ENCODE results near the gene INTS7. TPM values are rescaled to one million over a fixed set of nuclear protein-coding genes. Genes with fewer than 3 reads are reported as not detected.

The INTS7 gene
- polyA plus RNA-seq, 1 of the 3 experiments (the other 2 are of a cell fraction), result 8.7 TPM

DNA sequence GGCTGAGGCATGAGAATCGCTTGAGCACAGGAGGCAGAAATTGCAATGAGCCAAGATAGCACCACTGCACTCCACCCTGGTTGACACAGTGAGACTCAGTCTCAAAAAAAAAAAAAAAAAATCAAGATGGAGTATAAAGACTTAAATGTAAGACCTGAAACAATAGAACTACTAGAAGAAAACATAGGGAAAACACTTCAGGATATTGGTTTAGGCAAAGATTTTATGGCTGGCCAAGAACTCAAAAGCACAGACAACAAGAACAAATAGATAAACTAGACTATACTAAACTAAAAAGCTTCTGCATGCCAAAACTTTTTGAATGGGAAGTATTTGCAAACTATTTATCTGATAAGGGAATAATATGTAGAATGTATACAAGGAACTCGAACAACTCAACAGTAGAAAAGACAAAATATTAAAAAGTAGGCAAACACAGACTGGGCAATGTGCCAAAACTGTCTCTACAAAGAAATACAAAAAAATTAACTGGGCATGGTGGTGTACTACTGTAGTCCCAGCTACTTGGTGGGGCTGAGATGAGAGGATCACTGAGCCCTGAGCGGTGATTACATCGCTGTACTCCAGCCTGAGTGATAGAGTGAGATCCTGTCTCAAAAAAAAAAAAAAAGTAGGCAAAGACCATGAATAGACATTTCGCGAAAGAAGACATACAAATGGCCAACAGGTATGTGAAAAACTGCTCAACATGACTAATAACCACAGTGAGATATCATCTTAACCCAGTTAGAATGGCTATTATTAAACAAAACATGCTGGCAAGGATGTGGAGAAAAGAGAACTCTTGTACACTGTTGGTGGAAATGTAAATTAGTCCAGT is 25.5 kb upstream of the INTS7 start (continued):
- TF ChIP-seq TEAD4 (IDR thresholded peaks at IDR 0.05; ENCODE audit: borderline replicate concordance, insufficient read depth) (no peak), POLR2AphosphoS5 (IDR thresholded peaks at IDR 0.05; ENCODE audit: low read depth, low read length) (no peak), GATA2 (CRISPR knock-in tag; IDR thresholded peaks at IDR 0.05) (no peak)

DNA sequence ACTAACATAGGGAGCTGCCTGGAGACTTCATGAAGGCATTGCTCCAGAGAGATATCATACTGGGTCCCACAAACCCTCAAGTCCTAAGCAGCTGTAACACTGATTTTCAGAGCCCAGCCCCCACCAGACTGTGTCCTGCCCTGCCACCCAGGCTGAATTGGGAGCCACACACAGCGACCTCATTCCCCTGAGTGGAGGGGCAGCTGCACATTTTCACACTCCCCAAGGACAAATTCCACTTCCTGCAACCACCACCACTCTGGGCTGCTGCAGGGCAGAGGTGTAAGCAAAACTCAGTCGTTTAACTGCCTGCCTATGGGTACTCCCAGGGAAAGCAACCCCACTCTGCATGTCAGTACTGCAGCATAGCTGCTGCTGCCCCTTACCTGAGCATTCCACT is 20.0 kb upstream of the INTS7 start:
- no peak overlapping the region for H3K27ac ChIP-seq (ENCODE audit: low read depth in 2 of 2, low read length in 1 of 2)
- H3K79me2 ChIP-seq (ENCODE audit: insufficient read depth), result peaks cover 8% of the 10 kb centered on the region; the same call in 1 of the 2 replicates
- H3K27me3 ChIP-seq (ENCODE audit: insufficient read depth), result no peaks in the 10 kb centered on the region
- TF ChIP-seq GABPA (IDR thresholded peaks at IDR 0.05; ENCODE audit: low read depth), result no peak
- no peak for TF ChIP-seq TCF12 (IDR thresholded peaks at IDR 0.05)
- TF ChIP-seq SMC3 (IDR thresholded peaks at IDR 0.05; ENCODE audit: low read depth, low read length), result no peak
- TF ChIP-seq CHD2 (IDR thresholded peaks at IDR 0.05; ENCODE audit: low read length, partially characterized antibody), result no peak
- no peak for TF ChIP-seq CTCF (IDR thresholded peaks at IDR 0.05)
- TF ChIP-seq GATA2 (CRISPR knock-in tag; IDR thresholded peaks at IDR 0.05), result no peak
- TF ChIP-seq REST (IDR thresholded peaks at IDR 0.05; ENCODE audit: low read depth, low read length), result no peak
- no peak for TF ChIP-seq MXI1 (IDR thresholded peaks at IDR 0.05; ENCODE audit: low read depth, low read length)
- no peak for TF ChIP-seq RFX5 (IDR thresholded peaks at IDR 0.05; ENCODE audit: low read length)
- TF ChIP-seq RXRA (IDR thresholded peaks at IDR 0.05; ENCODE audit: borderline replicate concordance, low read depth), result no peak
- TF ChIP-seq, protein P1, sequence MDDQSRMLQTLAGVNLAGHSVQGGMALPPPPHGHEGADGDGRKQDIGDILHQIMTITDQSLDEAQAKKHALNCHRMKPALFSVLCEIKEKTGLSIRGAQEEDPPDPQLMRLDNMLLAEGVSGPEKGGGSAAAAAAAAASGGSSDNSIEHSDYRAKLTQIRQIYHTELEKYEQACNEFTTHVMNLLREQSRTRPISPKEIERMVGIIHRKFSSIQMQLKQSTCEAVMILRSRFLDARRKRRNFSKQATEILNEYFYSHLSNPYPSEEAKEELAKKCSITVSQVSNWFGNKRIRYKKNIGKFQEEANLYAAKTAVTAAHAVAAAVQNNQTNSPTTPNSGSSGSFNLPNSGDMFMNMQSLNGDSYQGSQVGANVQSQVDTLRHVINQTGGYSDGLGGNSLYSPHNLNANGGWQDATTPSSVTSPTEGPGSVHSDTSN (IDR thresholded peaks at IDR 0.05), result no peak
- no peak for TF ChIP-seq JUND (IDR thresholded peaks at IDR 0.05)
- TF ChIP-seq USF2 (IDR thresholded peaks at IDR 0.05; ENCODE audit: borderline replicate concordance, low read depth, low read length), result no peak
- no peak for TF ChIP-seq USF1 (IDR thresholded peaks at IDR 0.05; ENCODE audit: borderline replicate concordance, low read depth)
- no peak for TF ChIP-seq TAF1 (IDR thresholded peaks at IDR 0.05; ENCODE audit: borderline replicate concordance, low read depth, low read length)
- TF ChIP-seq, protein P2, sequence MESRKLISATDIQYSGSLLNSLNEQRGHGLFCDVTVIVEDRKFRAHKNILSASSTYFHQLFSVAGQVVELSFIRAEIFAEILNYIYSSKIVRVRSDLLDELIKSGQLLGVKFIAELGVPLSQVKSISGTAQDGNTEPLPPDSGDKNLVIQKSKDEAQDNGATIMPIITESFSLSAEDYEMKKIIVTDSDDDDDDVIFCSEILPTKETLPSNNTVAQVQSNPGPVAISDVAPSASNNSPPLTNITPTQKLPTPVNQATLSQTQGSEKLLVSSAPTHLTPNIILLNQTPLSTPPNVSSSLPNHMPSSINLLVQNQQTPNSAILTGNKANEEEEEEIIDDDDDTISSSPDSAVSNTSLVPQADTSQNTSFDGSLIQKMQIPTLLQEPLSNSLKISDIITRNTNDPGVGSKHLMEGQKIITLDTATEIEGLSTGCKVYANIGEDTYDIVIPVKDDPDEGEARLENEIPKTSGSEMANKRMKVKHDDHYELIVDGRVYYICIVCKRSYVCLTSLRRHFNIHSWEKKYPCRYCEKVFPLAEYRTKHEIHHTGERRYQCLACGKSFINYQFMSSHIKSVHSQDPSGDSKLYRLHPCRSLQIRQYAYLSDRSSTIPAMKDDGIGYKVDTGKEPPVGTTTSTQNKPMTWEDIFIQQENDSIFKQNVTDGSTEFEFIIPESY (IDR thresholded peaks at IDR 0.05; ENCODE audit: borderline replicate concordance, low read depth), result no peak
- TF ChIP-seq FOXJ3 (CRISPR knock-in tag; IDR thresholded peaks at IDR 0.05), result no peak
- TF ChIP-seq POLR2AphosphoS5 (IDR thresholded peaks at IDR 0.05; ENCODE audit: low read depth, low read length), result no peak
- H3K9ac ChIP-seq, result no peak overlapping the region
- peaks cover 7% of the 10 kb centered on the region for H3F3A ChIP-seq (replicated peaks; ENCODE audit: insufficient read depth)
- H3K9me3 ChIP-seq, result 0 out of 2 replicates have a peak, but pooled peaks cover 12% of the 10 kb centered on the region
- peaks cover 18 to 59% of the 10 kb centered on the region in 2 experiments for H3K36me3 ChIP-seq (replicated peaks in 1 of 2; ENCODE audit: control insufficient read depth in 1 of 2, insufficient read depth in 2 of 2, low read length in 1 of 2)
- H3K9me2 ChIP-seq, result no peaks in the 10 kb centered on the region
- no peak for DNase-seq
- no peak overlapping the region for H2AFZ ChIP-seq (ENCODE audit: low read depth)
- WGBS (ENCODE audit: low lambda C conversion rate), result 100% methylated on average over 1 of the region's 2 CpGs
- no peaks in the 10 kb centered on the region for H3K4me1 ChIP-seq (ENCODE audit: control insufficient read depth in 1 of 2, insufficient read depth in 2 of 2, low read depth in 1 of 2, low read length in 1 of 2)
- H4K20me1 ChIP-seq (ENCODE audit: insufficient read depth), result no peaks in the 10 kb centered on the region
- H3K4me2 ChIP-seq, result no peak overlapping the region
- H3K4me3 ChIP-seq (ENCODE audit: low read depth in 2 of 2, low read length in 1 of 2), result no peak overlapping the region
- CTCF ChIA-PET, result interaction anchor here (0.7 to 1.6 kb wide), 4 partner anchors 14 to 358 kb away, joined by 3 to 7 read pairs (median 4); partner anchors contain the start of genes DTL and INTS7
- POLR2A ChIA-PET, result no interaction called here
